HCT116 (cell line): Measurements from ENCODE around the gene SLC7A8. TPM values are rescaled to one million over a fixed set of nuclear protein-coding genes. Genes with fewer than 3 reads are reported as not detected.

Experiments used
- ATAC-seq: fragments of 200-7000 bp; cut with Tn5 transposase; 2 replicates; pipeline ENCODE4 v1.9.1; 2020; ENCODE audit warnings: mild to moderate bottlenecking, moderate library complexity
- BruUV-seq: library from RNA; stranded (reverse); fragments of 400-500 nt; replicated peaks from 2 replicates; lab custom pipeline; 2021; lab: Mats Ljungman, UMichigan
- CTCF ChIA-PET: fragments of 300-600 bp; sonication (Branson Sonifier 250); formaldehyde crosslinking; loops from one replicate; lab custom pipeline; 2021; ENCODE audit warnings: antibody characterized with exemption; lab: Charles Lee
- POLR2A ChIA-PET: fragments of 300-600, 350-600 bp; sonication (Branson Sonifier 250); formaldehyde crosslinking; loops from one replicate; lab custom pipeline; 2021; ENCODE audit warnings: antibody characterized with exemption; lab: Charles Lee
- RAD21 ChIA-PET, 2 experiments: fragments of 300-600 bp; sonication (Branson Sonifier 250); formaldehyde crosslinking; loops; one replicate each; lab custom pipeline; 2023; ENCODE audit warnings: low total read pairs in 2 of 2; ENCODE audit not compliant: uncharacterized antibody in 2 of 2, unreplicated experiment in 2 of 2, low non-redundant PET in 1 of 2; lab: Charles Lee
- DNase-seq: peaks from one replicate; pipeline ENCODE4 v3.0.0-alpha.2; 2010; ENCODE audit warnings: low read depth, low spot score
- H2AFZ ChIP-seq: fragments of 200-600 bp; shearing (Covaris generic), sonication (generic); 2 replicates; pipeline ENCODE4 v1.6.1; 2017; ENCODE audit warnings: low read depth, mixed run types, mixed read lengths, antibody characterized with exemption, low read length; ENCODE audit not compliant: poor library complexity, severe bottlenecking
- H3K27ac ChIP-seq: 2 replicates; pipeline ENCODE4 v1.5.1; 2012; ENCODE audit warnings: low read depth, low read length
- H3K27me3 ChIP-seq: fragments of 200-600 bp; sonication (generic); 2 replicates; pipeline ENCODE4 v1.6.1; 2016; ENCODE audit warnings: mixed run types, low read length, mixed read lengths; ENCODE audit not compliant: insufficient read depth
- H3K36me3 ChIP-seq, 2 experiments: fragments of 200-500 bp in 1 of 2; fragments of 200-600 bp in 1 of 2; sonication (Bioruptor generic) in 1 of 2; sonication (generic) in 1 of 2; 2 replicates each; pipeline versions ENCODE4 v1.5.1 to v1.6.1; 2014 to 2016; ENCODE audit warnings: low read length in 2 of 2, inconsistent platforms in 1 of 2, mixed read lengths in 1 of 2, mixed run types in 1 of 2; ENCODE audit not compliant: insufficient read depth in 2 of 2, control insufficient read depth in 1 of 2
- H3K4me1 ChIP-seq, 2 experiments: fragments of 200-600 bp in 1 of 2; sonication (generic) in 1 of 2; 2 replicates each; pipeline versions ENCODE4 v1.5.1 to v1.6.1; 2012 to 2017; ENCODE audit warnings: low read length in 2 of 2, inconsistent platforms in 1 of 2, mild to moderate bottlenecking in 1 of 2, mixed read lengths in 1 of 2, mixed run types in 1 of 2, moderate library complexity in 1 of 2; ENCODE audit not compliant: insufficient read depth in 2 of 2, control insufficient read depth in 1 of 2
- H3K4me2 ChIP-seq: fragments of 200-600 bp; sonication (generic); 2 replicates; pipeline ENCODE4 v1.6.1; 2017; ENCODE audit warnings: mixed run types, low read length, mixed read lengths
- H3K4me3 ChIP-seq, 2 experiments: fragments of 200-600 bp in 1 of 2; sonication (generic) in 1 of 2; replicated peaks in 1 of 2; 2 replicates each; pipeline ENCODE4 v1.5.1; 2011 to 2016; ENCODE audit warnings: low read length in 2 of 2, control low read depth in 1 of 2, low read depth in 1 of 2, mild to moderate bottlenecking in 1 of 2, mixed read lengths in 1 of 2, mixed run types in 1 of 2
- H3K79me2 ChIP-seq: fragments of 200-600 bp; sonication (generic); 2 replicates; pipeline ENCODE4 v1.6.1; 2017; ENCODE audit warnings: mild to moderate bottlenecking, mixed run types, low read length, moderate library complexity, mixed read lengths; ENCODE audit not compliant: insufficient read depth
- H3K9ac ChIP-seq: fragments of 200-600 bp; sonication (generic); 2 replicates; pipeline ENCODE4 v1.6.1; 2016; ENCODE audit warnings: low read length, mixed read lengths
- H3K9me2 ChIP-seq: fragments of 200-600 bp; sonication (generic), shearing (Covaris generic); 2 replicates; pipeline ENCODE4 v1.6.1; 2017; ENCODE audit warnings: mixed run types, mild to moderate bottlenecking, moderate library complexity; ENCODE audit not compliant: insufficient read depth
- H3K9me3 ChIP-seq, 2 experiments: fragments of 200-500 bp in 1 of 2; fragments of 200-600 bp in 1 of 2; sonication (Bioruptor generic) in 1 of 2; sonication (generic) in 1 of 2; 2 replicates each; pipeline ENCODE4 v1.6.1; 2014 to 2017; ENCODE audit warnings: low read length in 2 of 2, mixed read lengths in 2 of 2, inconsistent platforms in 1 of 2, low read depth in 1 of 2, mild to moderate bottlenecking in 1 of 2, mixed run types in 1 of 2, moderate library complexity in 1 of 2; ENCODE audit not compliant: control insufficient read depth in 1 of 2, insufficient read depth in 1 of 2
- H4K20me1 ChIP-seq: fragments of 200-600 bp; sonication (generic), shearing (Covaris generic); 2 replicates; pipeline ENCODE4 v1.6.1; 2017; ENCODE audit warnings: mixed run types, mild to moderate bottlenecking, moderate library complexity; ENCODE audit not compliant: insufficient read depth
- CBX3 ChIP-seq: IDR thresholded peaks from 2 replicates; pipeline ENCODE4 v1.6.1; 2012; ENCODE audit warnings: low read depth
- CTCF ChIP-seq, 3 experiments: fragments of 200-600 bp in 1 of 3; sonication (generic) in 1 of 3; IDR thresholded peaks in 2 of 3; conservative IDR thresholded peaks in 1 of 3; 2 replicates each; pipeline ENCODE4 v1.5.1; 2012 to 2017; ENCODE audit warnings: low read depth in 2 of 3, low read length in 2 of 3, antibody characterized with exemption in 1 of 3, borderline replicate concordance in 1 of 3, control low read depth in 1 of 3, mild to moderate bottlenecking in 1 of 3, mixed read lengths in 1 of 3, mixed run types in 1 of 3, moderate library complexity in 1 of 3; ENCODE audit not compliant: insufficient read depth in 1 of 3
- ELF1 ChIP-seq: IDR thresholded peaks from 2 replicates; pipeline ENCODE4 v1.6.1; 2012; ENCODE audit warnings: low read depth, borderline replicate concordance
- EZH2 ChIP-seq: fragments of 200-600 bp; sonication (generic); IDR thresholded peaks from 2 replicates; pipeline ENCODE4 v1.6.1; 2017; ENCODE audit warnings: antibody characterized with exemption, mixed run types
- FOSL1 ChIP-seq: IDR thresholded peaks from 2 replicates; pipeline ENCODE4 v1.6.1; 2012; ENCODE audit warnings: low read depth
- JUND ChIP-seq: IDR thresholded peaks from 2 replicates; pipeline ENCODE4 v1.6.1; 2012
- POLR2A ChIP-seq: IDR thresholded peaks from 2 replicates; pipeline ENCODE4 v1.7.0; 2011; ENCODE audit warnings: borderline replicate concordance; ENCODE audit not compliant: insufficient read depth, insufficient read length; ENCODE audit errors: extremely low read depth
- POLR2AphosphoS5 ChIP-seq: IDR thresholded peaks from 2 replicates; pipeline ENCODE4 v1.6.1; 2011; ENCODE audit warnings: mild to moderate bottlenecking, low read depth, low read length, moderate library complexity
- REST ChIP-seq: IDR thresholded peaks from 2 replicates; pipeline ENCODE4 v1.6.1; 2012; ENCODE audit warnings: low read depth
- SP1 ChIP-seq: IDR thresholded peaks from 2 replicates; pipeline ENCODE4 v1.6.1; 2012; ENCODE audit warnings: low read depth
- SRF ChIP-seq: IDR thresholded peaks from 2 replicates; pipeline ENCODE4 v1.6.1; 2012; ENCODE audit warnings: low read depth
- TCF7L2 ChIP-seq: IDR thresholded peaks from 2 replicates; pipeline ENCODE4 v1.7.0; 2011; ENCODE audit warnings: borderline replicate concordance, inconsistent platforms; ENCODE audit not compliant: insufficient read depth, insufficient read length; ENCODE audit errors: extremely low read depth
- YY1 ChIP-seq: IDR thresholded peaks from 2 replicates; pipeline ENCODE4 v1.6.1; 2011; ENCODE audit warnings: low read length, low read depth, moderate library complexity, mild to moderate bottlenecking; ENCODE audit not compliant: insufficient replicate concordance; ENCODE audit errors: extremely low read depth
- ZFX ChIP-seq: fragments of 450-650 bp; IDR thresholded peaks from 2 replicates; pipeline ENCODE4 v1.6.1; 2017
- ZNF274 ChIP-seq: fragments of 200-500 bp; sonication (Bioruptor generic); IDR thresholded peaks from 2 replicates; pipeline ENCODE4 v1.6.1; 2014; ENCODE audit warnings: mild to moderate bottlenecking, low read depth, low read length, inconsistent platforms
- intact Hi-C: fragments of 100-400 bp; cut with micrococcal nuclease; formaldehyde crosslinking; loops from 2 replicates; pipeline ENCODE4 v1.10.0; 2022
- total RNA-seq: library from RNA; stranded (reverse); gene quantifications from one replicate; pipeline ENCODE4 v1.2.1, GENCODE V29; 2021; ENCODE audit not compliant: unreplicated experiment
- TF ChIP-seq, protein P1 (sequence below): IDR thresholded peaks from 2 replicates; pipeline ENCODE4 v1.6.1; 2012
- TF ChIP-seq, protein P2 (sequence below): IDR thresholded peaks from 2 replicates; pipeline ENCODE4 v1.6.1; 2011; ENCODE audit warnings: mild to moderate bottlenecking, low read length, moderate library complexity; ENCODE audit not compliant: insufficient replicate concordance; ENCODE audit errors: extremely low read depth

Gene SLC7A8
- total RNA-seq, 1 experiment from 2014 or later = 5.3 TPM

- RAD21 ChIA-PET = no interaction called here
- CTCF ChIA-PET = interaction anchor here (2.9 kb wide), 1 partner anchor 55 kb away, joined by 8 read pairs; no protein-coding TSS in a partner anchor
Measured at GRCh38 chr14:23175823-23176222, 7.6 kb downstream of the SLC7A8 start.

More at GRCh38 chr14:23175823-23176222, 7.6 kb downstream of the SLC7A8 start:
- Histone ChIP-seq H2AFZ (no peak overlapping the region), H3K79me2 (no peaks in the 10 kb centered on the region), H3K4me3 (no peak overlapping the region)
- intact Hi-C loops = no loop called here
- no peak for ATAC-seq
- POLR2A ChIA-PET = no interaction called here
- no TSS peak for BruUV-seq
- TF ChIP-seq JUND (no peak), SRF (no peak), SP1 (no peak), ELF1 (no peak), ZFX (no peak), FOSL1 (no peak), TCF7L2 (no peak), POLR2AphosphoS5 (no peak), EZH2 (no peak), CBX3 (no peak), YY1 (no peak), CTCF (IDR thresholded peaks at IDR 0.05 in 2 of 3, conservative IDR thresholded peaks at IDR 0.05 in 1 of 3; ENCODE audit: borderline replicate concordance in 1 of 3, insufficient read depth in 1 of 3, low read depth in 2 of 3, low read length in 2 of 3) (no peak), POLR2A (no peak), REST (no peak), ZNF274 (no peak)
- TF ChIP-seq, protein P1, sequence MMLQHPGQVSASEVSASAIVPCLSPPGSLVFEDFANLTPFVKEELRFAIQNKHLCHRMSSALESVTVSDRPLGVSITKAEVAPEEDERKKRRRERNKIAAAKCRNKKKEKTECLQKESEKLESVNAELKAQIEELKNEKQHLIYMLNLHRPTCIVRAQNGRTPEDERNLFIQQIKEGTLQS = no peak
- TF ChIP-seq, protein P2, sequence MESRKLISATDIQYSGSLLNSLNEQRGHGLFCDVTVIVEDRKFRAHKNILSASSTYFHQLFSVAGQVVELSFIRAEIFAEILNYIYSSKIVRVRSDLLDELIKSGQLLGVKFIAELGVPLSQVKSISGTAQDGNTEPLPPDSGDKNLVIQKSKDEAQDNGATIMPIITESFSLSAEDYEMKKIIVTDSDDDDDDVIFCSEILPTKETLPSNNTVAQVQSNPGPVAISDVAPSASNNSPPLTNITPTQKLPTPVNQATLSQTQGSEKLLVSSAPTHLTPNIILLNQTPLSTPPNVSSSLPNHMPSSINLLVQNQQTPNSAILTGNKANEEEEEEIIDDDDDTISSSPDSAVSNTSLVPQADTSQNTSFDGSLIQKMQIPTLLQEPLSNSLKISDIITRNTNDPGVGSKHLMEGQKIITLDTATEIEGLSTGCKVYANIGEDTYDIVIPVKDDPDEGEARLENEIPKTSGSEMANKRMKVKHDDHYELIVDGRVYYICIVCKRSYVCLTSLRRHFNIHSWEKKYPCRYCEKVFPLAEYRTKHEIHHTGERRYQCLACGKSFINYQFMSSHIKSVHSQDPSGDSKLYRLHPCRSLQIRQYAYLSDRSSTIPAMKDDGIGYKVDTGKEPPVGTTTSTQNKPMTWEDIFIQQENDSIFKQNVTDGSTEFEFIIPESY = no peak
- TF ChIP-seq, all 23 proteins: peak for 0
- Histone ChIP-seq H3K27ac (no peak overlapping the region), H3K9ac (no peak overlapping the region), H3K36me3 (no peaks in the 10 kb centered on the region), H4K20me1 (no peaks in the 10 kb centered on the region), H3K9me2 (no peaks in the 10 kb centered on the region), H3K9me3 (no peaks in the 10 kb centered on the region), H3K4me1 (no peaks in the 10 kb centered on the region), H3K4me2 (no peak overlapping the region), H3K27me3 (no peaks in the 10 kb centered on the region)
- DNase-seq = no peak
